Activated gamma-delta T cell treated with Interleukin-2 at 50 U/mL for 16 hours (primary cell): ENCODE data around the gene CLNK.

Source experiments
- DNase-seq: peaks from one replicate; pipeline ENCODE4 v3.0.0-alpha.2; 2020

Gene CLNK

DNA sequence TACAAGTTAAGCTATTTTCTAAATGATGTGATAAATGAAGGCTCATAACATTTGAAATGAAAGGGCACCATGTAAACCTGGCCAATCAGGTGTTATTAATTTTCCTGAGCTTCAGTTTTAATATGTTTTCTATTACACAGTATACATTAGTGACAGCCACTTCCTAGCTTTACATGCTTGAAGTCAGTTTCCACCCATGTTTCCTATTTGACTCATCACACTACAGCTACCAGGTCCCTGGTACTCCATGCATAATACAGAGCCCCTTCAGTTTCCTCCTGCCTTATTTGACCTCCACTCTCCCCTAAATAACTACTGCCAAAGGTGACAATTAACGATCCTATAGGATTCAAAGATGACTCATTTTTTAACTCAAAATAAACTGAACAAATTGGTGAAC lies 245.6 kb downstream of the CLNK start:
- no peak for DNase-seq

DNA sequence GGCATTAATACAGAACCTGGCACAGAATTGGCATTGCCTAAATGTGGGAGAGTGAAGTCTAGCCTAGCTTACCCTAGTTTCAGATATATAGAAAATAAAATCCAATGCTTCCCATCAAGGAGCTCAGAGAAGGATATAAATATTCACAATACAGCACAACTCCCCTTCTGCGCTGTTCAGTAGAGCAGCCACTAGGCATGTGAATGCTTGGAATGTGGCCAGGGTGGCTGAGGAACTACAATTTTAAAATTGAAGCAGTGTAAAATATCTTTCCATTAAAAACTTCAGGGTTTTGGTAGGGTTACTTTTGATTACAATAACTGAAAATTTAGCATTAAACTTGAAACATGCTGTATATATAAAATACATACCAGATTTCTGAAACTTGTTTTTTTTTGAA lies 246.8 kb downstream of the CLNK start:
- no peak for DNase-seq
